ENCODE results near the gene NARF.

Gene NARF

GRCh38 chr17:82483204-82483660 lies 24.7 kb downstream of the NARF start:
- Histone ChIP-seq H3K36me3 (ENCODE audit: low read length) (peaks cover 2% of the 10 kb centered on the region; the same call in 1 of the 2 replicates), H3K9me2 (replicated peaks; ENCODE audit: insufficient read depth, low read length) (no peaks in the 10 kb centered on the region), H3F3A (ENCODE audit: insufficient read depth) (no peaks in the 10 kb centered on the region), H3K4me2 (ENCODE audit: low read depth, low read length, poor library complexity, severe bottlenecking) (no peak overlapping the region), H3K4me3 (ENCODE audit: insufficient read depth, low read length, poor library complexity, severe bottlenecking) (no peak overlapping the region), H3K27ac (ENCODE audit: low read depth, low read length) (no peak overlapping the region), H3K27me3 (ENCODE audit: low read length) (no peaks in the 10 kb centered on the region), H3K79me2 (ENCODE audit: insufficient read depth, low read length) (no peaks in the 10 kb centered on the region), H4K20me1 (ENCODE audit: low read depth, low read length) (no peaks in the 10 kb centered on the region), H3K9me3 (ENCODE audit: insufficient read depth, low read length) (no peaks in the 10 kb centered on the region), H2AFZ (ENCODE audit: low read depth, low read length, severe bottlenecking) (no peak overlapping the region), H3K9ac (ENCODE audit: low read length) (no peak overlapping the region)
- TF ChIP-seq CTCF (IDR thresholded peaks at IDR 0.05; ENCODE audit: insufficient read depth, low read length, poor library complexity, severe bottlenecking): no peak

GRCh38 chr17:82483836-82484235 lies 25.3 kb downstream of the NARF start:
- Histone ChIP-seq H3K27ac (ENCODE audit: low read depth, low read length) (no peak overlapping the region), H3K9me3 (ENCODE audit: insufficient read depth, low read length) (no peaks in the 10 kb centered on the region), H3F3A (ENCODE audit: insufficient read depth) (no peaks in the 10 kb centered on the region), H3K9me2 (replicated peaks; ENCODE audit: insufficient read depth, low read length) (no peaks in the 10 kb centered on the region), H3K36me3 (ENCODE audit: low read length) (peaks cover 2% of the 10 kb centered on the region; the same call in 1 of the 2 replicates), H3K4me2 (ENCODE audit: low read depth, low read length, poor library complexity, severe bottlenecking) (no peak overlapping the region), H3K9ac (ENCODE audit: low read length) (no peak overlapping the region), H2AFZ (ENCODE audit: low read depth, low read length, severe bottlenecking) (no peak overlapping the region), H4K20me1 (ENCODE audit: low read depth, low read length) (no peaks in the 10 kb centered on the region), H3K27me3 (ENCODE audit: low read length) (no peaks in the 10 kb centered on the region), H3K79me2 (ENCODE audit: insufficient read depth, low read length) (no peaks in the 10 kb centered on the region), H3K4me3 (ENCODE audit: insufficient read depth, low read length, poor library complexity, severe bottlenecking) (no peak overlapping the region)
- TF ChIP-seq CTCF (IDR thresholded peaks at IDR 0.05; ENCODE audit: insufficient read depth, low read length, poor library complexity, severe bottlenecking): no peak
- no peak for TF ChIP-seq EZH2phosphoT487 (conservative IDR thresholded peaks at IDR 0.05; ENCODE audit: low read length)

GRCh38 chr17:82486231-82487094 lies 27.9 kb downstream of the NARF start:
- H3K27ac ChIP-seq (ENCODE audit: low read depth, low read length): no peak overlapping the region
- no peaks in the 10 kb centered on the region for H3K9me2 ChIP-seq (replicated peaks; ENCODE audit: insufficient read depth, low read length)
- TF ChIP-seq CTCF (IDR thresholded peaks at IDR 0.05; ENCODE audit: insufficient read depth, low read length, poor library complexity, severe bottlenecking) (no peak), EZH2phosphoT487 (conservative IDR thresholded peaks at IDR 0.05; ENCODE audit: low read length) (no peak)
- no peaks in the 10 kb centered on the region for H3K9me3 ChIP-seq (ENCODE audit: insufficient read depth, low read length)
- H3K4me3 ChIP-seq (ENCODE audit: insufficient read depth, low read length, poor library complexity, severe bottlenecking): no peak overlapping the region
- no peaks in the 10 kb centered on the region for H3F3A ChIP-seq (ENCODE audit: insufficient read depth)
- no peaks in the 10 kb centered on the region for H3K79me2 ChIP-seq (ENCODE audit: insufficient read depth, low read length)
- no peaks in the 10 kb centered on the region for H3K27me3 ChIP-seq (ENCODE audit: low read length)
- H2AFZ ChIP-seq (ENCODE audit: low read depth, low read length, severe bottlenecking): no peak overlapping the region
- no peaks in the 10 kb centered on the region for H4K20me1 ChIP-seq (ENCODE audit: low read depth, low read length)
- H3K36me3 ChIP-seq (ENCODE audit: low read length): peaks cover 2% of the 10 kb centered on the region; the same call in 1 of the 2 replicates
- no peak overlapping the region for H3K4me2 ChIP-seq (ENCODE audit: low read depth, low read length, poor library complexity, severe bottlenecking)
- H3K9ac ChIP-seq (ENCODE audit: low read length): no peak overlapping the region

Measured in SU-DHL-6 (cell line).